ENCODE measurements around the gene HK2. TPM values are rescaled to one million over a fixed set of nuclear protein-coding genes. Genes with fewer than 3 reads are reported as not detected.
A peak's percentile ranks its signal among the peaks of the same experiment; 100 is the strongest.

HK2 gene
- total and polyA plus RNA-seq, 2 of the 4 experiments (the other 2 are of a cell fraction): 17.4 to 20.9 TPM

DNA sequence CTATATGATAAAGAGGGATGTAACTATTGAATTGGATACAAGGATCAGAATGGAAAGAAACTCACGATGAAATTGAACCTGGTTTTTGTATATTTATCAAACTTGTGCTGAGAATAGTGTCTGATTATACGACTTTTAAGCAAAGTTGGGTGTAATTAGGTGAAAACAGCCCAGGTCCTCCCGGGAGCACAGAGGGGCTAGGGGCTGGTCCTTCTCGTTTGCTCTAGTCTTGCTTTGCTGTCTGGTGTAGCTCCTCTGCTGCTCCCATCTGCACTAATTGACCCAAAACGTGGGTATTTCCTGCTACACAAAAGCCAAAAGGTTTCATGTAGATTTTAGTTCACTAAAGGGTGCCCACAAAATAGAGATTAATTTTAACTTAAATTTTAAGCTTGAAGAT is 58.7 kb downstream of the HK2 start:
- H2AK9ac ChIP-seq (replicated peaks; ENCODE audit: low read depth, low read length, poor library complexity): peak overlapping the region; percentile 63
- ChIA-PET CTCF (interaction anchor here (0.6 kb wide), 1 partner anchor 128 kb away, joined by 3 read pairs; no protein-coding TSS in a partner anchor), POLR2A (ENCODE audit: unreplicated experiment) (no interaction called here)
- peak overlapping the region; percentile 92; the same call in 1 of the 2 replicates for H2BK20ac ChIP-seq (ENCODE audit: low read depth, low read length)
- H3K9me3 ChIP-seq (ENCODE audit: control insufficient read depth, insufficient read depth, low read length): no peaks in the 10 kb centered on the region
- TF ChIP-seq SMC3 (IDR thresholded peaks at IDR 0.05; ENCODE audit: low read depth, low read length) (no peak), NFE2L2 (IDR thresholded peaks at IDR 0.05; ENCODE audit: low read depth, low read length) (no peak), MAFK (IDR thresholded peaks at IDR 0.05; ENCODE audit: low read depth, low read length) (no peak), MXI1 (IDR thresholded peaks at IDR 0.05; ENCODE audit: borderline replicate concordance, low read depth, low read length) (no peak), RAD21 (IDR thresholded peaks at IDR 0.05; ENCODE audit: low read length) (no peak), FOS (IDR thresholded peaks at IDR 0.05; ENCODE audit: low read depth, low read length) (no peak), CHD1 (IDR thresholded peaks at IDR 0.05; ENCODE audit: low read depth, low read length) (no peak), RFX5 (IDR thresholded peaks at IDR 0.05; ENCODE audit: low read depth, low read length) (no peak), BHLHE40 (IDR thresholded peaks at IDR 0.05; ENCODE audit: low read depth, low read length) (no peak)
- TF ChIP-seq, protein P1, sequence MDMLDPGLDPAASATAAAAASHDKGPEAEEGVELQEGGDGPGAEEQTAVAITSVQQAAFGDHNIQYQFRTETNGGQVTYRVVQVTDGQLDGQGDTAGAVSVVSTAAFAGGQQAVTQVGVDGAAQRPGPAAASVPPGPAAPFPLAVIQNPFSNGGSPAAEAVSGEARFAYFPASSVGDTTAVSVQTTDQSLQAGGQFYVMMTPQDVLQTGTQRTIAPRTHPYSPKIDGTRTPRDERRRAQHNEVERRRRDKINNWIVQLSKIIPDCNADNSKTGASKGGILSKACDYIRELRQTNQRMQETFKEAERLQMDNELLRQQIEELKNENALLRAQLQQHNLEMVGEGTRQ (IDR thresholded peaks at IDR 0.05; ENCODE audit: low read depth, low read length): no peak
- TF ChIP-seq, protein P2, sequence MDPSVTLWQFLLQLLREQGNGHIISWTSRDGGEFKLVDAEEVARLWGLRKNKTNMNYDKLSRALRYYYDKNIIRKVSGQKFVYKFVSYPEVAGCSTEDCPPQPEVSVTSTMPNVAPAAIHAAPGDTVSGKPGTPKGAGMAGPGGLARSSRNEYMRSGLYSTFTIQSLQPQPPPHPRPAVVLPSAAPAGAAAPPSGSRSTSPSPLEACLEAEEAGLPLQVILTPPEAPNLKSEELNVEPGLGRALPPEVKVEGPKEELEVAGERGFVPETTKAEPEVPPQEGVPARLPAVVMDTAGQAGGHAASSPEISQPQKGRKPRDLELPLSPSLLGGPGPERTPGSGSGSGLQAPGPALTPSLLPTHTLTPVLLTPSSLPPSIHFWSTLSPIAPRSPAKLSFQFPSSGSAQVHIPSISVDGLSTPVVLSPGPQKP (IDR thresholded peaks at IDR 0.05; ENCODE audit: borderline replicate concordance, low read depth, low read length): no peak
- TF ChIP-seq, protein P3, sequence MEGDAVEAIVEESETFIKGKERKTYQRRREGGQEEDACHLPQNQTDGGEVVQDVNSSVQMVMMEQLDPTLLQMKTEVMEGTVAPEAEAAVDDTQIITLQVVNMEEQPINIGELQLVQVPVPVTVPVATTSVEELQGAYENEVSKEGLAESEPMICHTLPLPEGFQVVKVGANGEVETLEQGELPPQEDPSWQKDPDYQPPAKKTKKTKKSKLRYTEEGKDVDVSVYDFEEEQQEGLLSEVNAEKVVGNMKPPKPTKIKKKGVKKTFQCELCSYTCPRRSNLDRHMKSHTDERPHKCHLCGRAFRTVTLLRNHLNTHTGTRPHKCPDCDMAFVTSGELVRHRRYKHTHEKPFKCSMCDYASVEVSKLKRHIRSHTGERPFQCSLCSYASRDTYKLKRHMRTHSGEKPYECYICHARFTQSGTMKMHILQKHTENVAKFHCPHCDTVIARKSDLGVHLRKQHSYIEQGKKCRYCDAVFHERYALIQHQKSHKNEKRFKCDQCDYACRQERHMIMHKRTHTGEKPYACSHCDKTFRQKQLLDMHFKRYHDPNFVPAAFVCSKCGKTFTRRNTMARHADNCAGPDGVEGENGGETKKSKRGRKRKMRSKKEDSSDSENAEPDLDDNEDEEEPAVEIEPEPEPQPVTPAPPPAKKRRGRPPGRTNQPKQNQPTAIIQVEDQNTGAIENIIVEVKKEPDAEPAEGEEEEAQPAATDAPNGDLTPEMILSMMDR (conservative IDR thresholded peaks at IDR 0.05; ENCODE audit: low read depth, low read length): no peak
- H3K27me3 ChIP-seq (ENCODE audit: control insufficient read depth, insufficient read depth, low read length): no peaks in the 10 kb centered on the region
- peak overlapping the region; percentile 55; the same call in 1 of the 2 replicates for H3K27ac ChIP-seq (ENCODE audit: insufficient read depth, low read length)
- H4K5ac ChIP-seq (ENCODE audit: low read depth, low read length): peak overlapping the region; percentile 69; the same call in 1 of the 2 replicates
- peak overlapping the region; percentile 75 for H4K91ac ChIP-seq (ENCODE audit: insufficient read depth, low read depth, low read length)
- H2BK5ac ChIP-seq (ENCODE audit: low read depth, low read length, poor library complexity, severe bottlenecking): peak overlapping the region; percentile 90
- peaks cover 6% of the 10 kb centered on the region; the same call in 1 of the 2 replicates for H4K20me1 ChIP-seq (ENCODE audit: insufficient read depth, low read length)
- H2BK15ac ChIP-seq (ENCODE audit: low read depth, low read length): peak overlapping the region; percentile 92; the same call in 1 of the 3 replicates
- no peak overlapping the region for H3K4me3 ChIP-seq (ENCODE audit: insufficient read depth, low read depth, low read length)
- no peak overlapping the region for H3K4me2 ChIP-seq (ENCODE audit: low read depth, low read length)
- in situ Hi-C loops (cut with MboI; ENCODE audit: low sequenced_read_pairs): no loop called here
- peak overlapping the region; percentile 82; the same call in 1 of the 2 replicates for H3K23ac ChIP-seq (ENCODE audit: low read depth, low read length)
- peak overlapping the region; percentile 91 for H2BK120ac ChIP-seq (ENCODE audit: low read depth, low read length)
- peaks cover 26% of the 10 kb centered on the region for H3K4me1 ChIP-seq (ENCODE audit: control insufficient read depth, insufficient read depth, low read length)
- H2AK5ac ChIP-seq (ENCODE audit: low read depth, low read length): peak overlapping the region; percentile 94
- H3K9ac ChIP-seq (ENCODE audit: low read depth, low read length): no peak overlapping the region
- DNase-seq (no peak), ATAC-seq (ENCODE audit: low read depth) (no peak)
- peaks cover 39% of the 10 kb centered on the region for H3K36me3 ChIP-seq (ENCODE audit: control insufficient read depth, insufficient read depth, low read length)
- H3K18ac ChIP-seq (ENCODE audit: low read depth, low read length): peak overlapping the region; percentile 79; the same call in 1 of the 2 replicates
- H4K8ac ChIP-seq (ENCODE audit: low read depth in 2 of 2, low read length in 2 of 2): peak overlapping the region in 1 of 2 experiments; percentile 81; a peak in 2 of 4 replicates
- intact Hi-C loops (cut with micrococcal nuclease): no loop called here
- peaks cover 18% of the 10 kb centered on the region for H3K9me1 ChIP-seq (ENCODE audit: insufficient read depth, low read length)
- dilution Hi-C loops (cut with HindIII; ENCODE audit: low sequenced_read_pairs, unreplicated experiment): no loop called here
- no peak overlapping the region for H2AFZ ChIP-seq (replicated peaks; ENCODE audit: low read length, poor library complexity)
- H3K79me1 ChIP-seq (ENCODE audit: low read depth in 1 of 2, low read length in 2 of 2): peaks cover 4 to 17% of the 10 kb centered on the region in 2 experiments; a peak in 3 of 4 replicates
- WGBS, 2 experiments (ENCODE audit: extremely low coverage in 2 of 2, insufficient read length in 1 of 2): 100% methylated on average over 1 of the region's 5 CpGs; no CpG with 5 or more reads in 1 of the 2 experiments
- H3K4ac ChIP-seq (ENCODE audit: low read depth, low read length): peak overlapping the region; percentile 89
- no TSS peak for BruUV-seq (replicated peaks)
- H3K14ac ChIP-seq (replicated peaks; ENCODE audit: low read depth, low read length): peak overlapping the region; percentile 91
- H3K56ac ChIP-seq (ENCODE audit: extremely low read depth, insufficient read depth, low read length): 0 out of 2 replicates have a peak overlapping the region, but pooled peaks have one; percentile 9

All from IMR-90 (cell line).